Liver (tissue), 9 donors: ENCODE data around the gene CDC20. TPM values are rescaled to one million over a fixed set of nuclear protein-coding genes. Genes with fewer than 3 reads are reported as not detected.
A peak's percentile ranks its signal among the peaks of the same experiment; 100 is the strongest.

Experiments
- DNase-seq: peaks from one replicate; pipeline ENCODE4 v3.0.0-alpha.2; 2017; ENCODE audit warnings: low spot score
- H3K27ac ChIP-seq, 2 donors: one replicate each; pipeline ENCODE4 v1.7.0; 2013; ENCODE audit warnings: inconsistent platforms in 2 of 2, low read length in 2 of 2, control low read depth in 1 of 2, low read depth in 1 of 2, mild to moderate bottlenecking in 1 of 2
- H3K27me3 ChIP-seq, 4 donors: one replicate each; pipeline versions ENCODE4 v1.6.1 to v1.7.0; 2013; ENCODE audit warnings: low read length in 3 of 4, inconsistent platforms in 1 of 4, mild to moderate bottlenecking in 1 of 4, moderate library complexity in 1 of 4; ENCODE audit not compliant: control insufficient read depth in 4 of 4, insufficient read depth in 4 of 4
- H3K36me3 ChIP-seq, 4 donors: one replicate each; pipeline versions ENCODE4 v1.6.1 to v1.7.0; 2013; ENCODE audit warnings: low read length in 3 of 4, mild to moderate bottlenecking in 3 of 4, low read depth in 1 of 4, moderate library complexity in 1 of 4; ENCODE audit not compliant: control insufficient read depth in 4 of 4, insufficient read depth in 3 of 4
- H3K4me1 ChIP-seq, 4 donors: one replicate each; pipeline versions ENCODE4 v1.6.1 to v1.7.0; 2013; ENCODE audit warnings: low read length in 3 of 4, mild to moderate bottlenecking in 3 of 4, moderate library complexity in 1 of 4; ENCODE audit not compliant: control insufficient read depth in 4 of 4, insufficient read depth in 4 of 4
- H3K4me3 ChIP-seq, 3 donors: one replicate each; pipeline versions ENCODE4 v1.6.1 to v1.7.0; 2013; ENCODE audit warnings: low read length in 3 of 3, control low read depth in 1 of 3, low read depth in 1 of 3, mild to moderate bottlenecking in 1 of 3
- H3K9ac ChIP-seq, 2 donors: one replicate each; pipeline ENCODE4 v1.7.0; 2013; ENCODE audit warnings: low read length in 2 of 2, mild to moderate bottlenecking in 2 of 2, moderate library complexity in 2 of 2, control low read depth in 1 of 2, low read depth in 1 of 2
- H3K9me3 ChIP-seq, 4 donors: one replicate each; pipeline versions ENCODE4 v1.6.1 to v1.7.0; 2013; ENCODE audit warnings: low read length in 3 of 4; ENCODE audit not compliant: control insufficient read depth in 4 of 4
- ATF3 ChIP-seq: IDR thresholded peaks from 2 replicates; pipeline ENCODE4 v1.6.1; 2016; ENCODE audit warnings: antibody characterized with exemption
- CTCF ChIP-seq: fragments of 150-350 bp; IDR thresholded peaks from 2 replicates; pipeline ENCODE4 v1.5.1; 2017; ENCODE audit warnings: improper control_type of control experiment, low read depth, low read length; ENCODE audit not compliant: missing input control
- EGR1 ChIP-seq, 2 donors: IDR thresholded peaks; 2 replicates each; pipeline ENCODE4 v1.6.1; 2016 to 2018; ENCODE audit warnings: antibody characterized with exemption in 2 of 2, low read depth in 2 of 2
- FOXA1 ChIP-seq: IDR thresholded peaks from 2 replicates; pipeline ENCODE4 v1.6.1; 2016; ENCODE audit warnings: antibody characterized with exemption
- FOXA2 ChIP-seq: IDR thresholded peaks from 2 replicates; pipeline ENCODE4 v1.6.1; 2016; ENCODE audit warnings: antibody characterized with exemption
- GABPA ChIP-seq, 2 donors: IDR thresholded peaks in 1 of 2; conservative IDR thresholded peaks in 1 of 2; 2 replicates each; pipeline ENCODE4 v1.6.1; 2016; ENCODE audit warnings: antibody characterized with exemption in 2 of 2, mild to moderate bottlenecking in 1 of 2, moderate library complexity in 1 of 2
- HNF4A ChIP-seq, 2 donors: conservative IDR thresholded peaks; 2 replicates each; pipeline ENCODE4 v1.6.1; 2016; ENCODE audit warnings: antibody characterized with exemption in 2 of 2, mild to moderate bottlenecking in 2 of 2
- HNF4G ChIP-seq: IDR thresholded peaks from 2 replicates; pipeline ENCODE4 v1.6.1; 2016; ENCODE audit warnings: antibody characterized with exemption
- JUND ChIP-seq, 2 donors: IDR thresholded peaks; 2 replicates each; pipeline ENCODE4 v1.6.1; 2016; ENCODE audit warnings: antibody characterized with exemption in 2 of 2
- MAX ChIP-seq: IDR thresholded peaks from 2 replicates; pipeline ENCODE4 v1.6.1; 2016; ENCODE audit warnings: antibody characterized with exemption
- NR2F2 ChIP-seq: IDR thresholded peaks from 2 replicates; pipeline ENCODE4 v1.6.1; 2016; ENCODE audit warnings: antibody characterized with exemption
- RAD21 ChIP-seq, 2 donors: IDR thresholded peaks; 2 replicates each; pipeline ENCODE4 v1.6.1; 2016; ENCODE audit warnings: antibody characterized with exemption in 2 of 2, mild to moderate bottlenecking in 2 of 2
- REST ChIP-seq: IDR thresholded peaks from 2 replicates; pipeline ENCODE4 v1.6.1; 2016; ENCODE audit warnings: antibody characterized with exemption, mild to moderate bottlenecking
- RXRA ChIP-seq, 2 donors: IDR thresholded peaks; 2 replicates each; pipeline ENCODE4 v1.6.1; 2017 to 2018; ENCODE audit warnings: antibody characterized with exemption in 2 of 2, mild to moderate bottlenecking in 1 of 2
- SP1 ChIP-seq: IDR thresholded peaks from 2 replicates; pipeline ENCODE4 v1.6.1; 2018; ENCODE audit warnings: antibody characterized with exemption, mild to moderate bottlenecking
- TAF1 ChIP-seq: conservative IDR thresholded peaks from 2 replicates; pipeline ENCODE4 v1.6.1; 2016; ENCODE audit warnings: antibody characterized with exemption, mild to moderate bottlenecking
- YY1 ChIP-seq: IDR thresholded peaks from 2 replicates; pipeline ENCODE4 v1.6.1; 2016; ENCODE audit warnings: antibody characterized with exemption, mild to moderate bottlenecking
- ZBTB33 ChIP-seq: IDR thresholded peaks from 2 replicates; pipeline ENCODE4 v1.6.1; 2016; ENCODE audit warnings: antibody characterized with exemption
- WGBS: extraction: QIAGEN DNeasy Blood & Tissue Kit; methylation state at CpG from one replicate; pipeline ENCODE4 v1.1.7; 2013; 5-methylcytosine and 5-hydroxymethylcytosine counted together
- polyA plus RNA-seq, 2 donors: library from polyadenylated mRNA; stranded (reverse) in 1 of 2; unstranded in 1 of 2; fragments of 200-250 nt in 1 of 2; fragments of >200 nt in 1 of 2; fragmentation: Nextera tagmentation in 1 of 2; extraction: Ambion mirVana in 1 of 2; gene quantifications; one replicate each; pipeline versions ENCODE4 v1.2.1 to v1.2.3, GENCODE V29; 2013 to 2015
- total RNA-seq, 2 donors: library from RNA; depleted of rRNA; stranded (reverse); fragments of >200 nt; gene quantifications; one replicate each; pipeline ENCODE4 v1.2.3, GENCODE V29; 2014
- donor health status: healthy.
- donor health status: healthy.
- donor health status: healthy.
- donor health status: healthy.
- donor health status: healthy.

CDC20 gene
- total and polyA plus RNA-seq, 4 donors, result 0.25 to 73.4 (median 3.5) TPM

- WGBS, result 73% methylated on average over 4 of the region's 4 CpGs
- H3K9me3 ChIP-seq, result no peaks in the 10 kb centered on the region
- H3K4me1 ChIP-seq, result peaks cover 2 to 31% (median 19%) of the 10 kb centered on the region in 4 donors
Observed at GRCh38 chr1:43387976-43388599, 29.3 kb downstream of the CDC20 start.

More at GRCh38 chr1:43387976-43388599, 29.3 kb downstream of the CDC20 start:
- peak overlapping the region in 1 of 2 donors; percentile 7 for H3K9ac ChIP-seq
- TF ChIP-seq CTCF (no peak), EGR1 (IDR thresholded peaks at IDR 0.05; ENCODE audit: low read depth in 2 of 2) (no peak), ZBTB33 (no peak), MAX (no peak), ATF3 (no peak), HNF4G (no peak), REST (no peak), FOXA1 (no peak), FOXA2 (no peak), NR2F2 (no peak), RAD21 (IDR thresholded peaks at IDR 0.05) (no peak), GABPA (IDR thresholded peaks at IDR 0.05 in 1 of 2, conservative IDR thresholded peaks at IDR 0.05 in 1 of 2) (no peak), HNF4A (conservative IDR thresholded peaks at IDR 0.05) (no peak), TAF1 (no peak), SP1 (no peak), RXRA (IDR thresholded peaks at IDR 0.05) (no peak), JUND (IDR thresholded peaks at IDR 0.05) (no peak), YY1 (no peak)
- H3K36me3 ChIP-seq, result peaks cover 9 to 44% (median 36%) of the 10 kb centered on the region in 4 donors
- H3K27me3 ChIP-seq, result no peaks in the 10 kb centered on the region
- H3K27ac ChIP-seq, result no peak overlapping the region
- no peak overlapping the region for H3K4me3 ChIP-seq
- no peak for DNase-seq
